Astrocyte of the hippocampus (primary cell): ENCODE results near the gene RPL31.
A peak's percentile ranks its signal among the peaks of the same experiment; 100 is the strongest.
"Not testable (repeated sequence)": the region's sequence is repeated elsewhere in the genome, so short reads cannot be mapped to it uniquely, and the experiment has no call there.

ENCODE experiments used
- DNase-seq: peaks from one replicate; pipeline ENCODE4 v3.0.0; 2011; ENCODE audit warnings: low read depth, low spot score

Gene RPL31

GRCh38 chr2:101026253-101026701 lies 24.2 kb downstream of the RPL31 start:
- no peak for DNase-seq

DNA sequence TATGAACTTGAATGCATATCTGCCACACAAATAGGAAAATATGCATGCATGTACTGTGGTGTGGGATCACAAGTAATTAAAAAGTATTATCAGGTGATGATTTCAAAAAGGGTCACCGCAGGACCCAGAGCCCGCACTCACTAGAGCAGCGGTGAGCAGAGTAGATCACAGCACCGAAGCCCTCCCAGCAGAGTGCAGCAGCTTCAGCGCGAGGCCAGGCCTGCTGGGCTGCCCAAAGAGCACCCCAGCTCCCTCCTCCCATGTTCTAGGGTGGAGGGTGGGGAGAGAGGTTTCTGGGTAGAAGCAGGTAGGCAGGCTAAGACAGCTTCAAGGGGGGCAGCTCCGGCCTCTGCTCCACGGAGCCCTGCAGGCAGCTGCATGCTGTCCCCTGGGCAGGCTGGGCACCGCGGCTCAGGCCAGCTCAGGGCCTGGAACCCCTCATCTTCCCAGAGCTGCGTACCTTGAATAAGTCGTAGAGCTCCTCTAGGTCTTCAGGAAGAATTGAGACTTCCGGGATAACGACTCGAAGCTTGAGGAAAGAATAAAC lies 24.9 kb downstream of the RPL31 start:
- DNase-seq: no peak

- no peak for DNase-seq
These were observed 25.8 kb downstream of the RPL31 start for GRCh38 chr2:101027852-101028251.

DNA sequence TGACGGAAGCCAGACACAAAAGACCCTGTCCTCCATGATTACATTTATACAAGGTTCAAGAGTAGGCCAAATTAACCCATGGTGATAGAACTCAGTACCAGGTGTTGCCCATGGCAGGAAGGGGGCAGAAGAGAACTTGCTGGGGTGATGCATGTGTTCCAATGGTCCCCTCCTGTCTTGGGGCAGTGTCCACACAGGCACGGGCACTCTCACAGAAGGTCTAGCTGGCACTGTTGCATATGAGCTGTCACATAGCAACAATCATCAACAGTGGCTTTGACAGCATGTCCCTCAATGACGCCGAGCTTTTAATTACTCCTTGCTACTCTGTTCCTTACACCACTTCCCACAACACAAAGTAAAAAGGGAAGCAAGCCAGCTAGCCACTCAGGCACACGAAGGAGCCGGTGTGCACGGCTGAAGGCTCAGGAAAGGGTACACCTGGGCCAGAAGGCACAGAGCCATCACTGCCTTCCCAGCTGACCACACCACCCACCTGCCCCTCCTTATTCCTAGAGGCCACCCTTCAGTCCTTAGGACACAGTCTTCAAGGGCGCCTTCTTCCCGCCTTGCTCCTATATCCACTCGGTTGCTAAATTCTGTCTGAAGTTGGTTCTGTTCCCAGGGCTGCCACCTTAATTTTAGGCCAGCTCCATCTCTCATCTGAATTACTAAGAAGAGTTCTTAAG lies 28.9 kb downstream of the RPL31 start:
- DNase-seq: no peak

DNA sequence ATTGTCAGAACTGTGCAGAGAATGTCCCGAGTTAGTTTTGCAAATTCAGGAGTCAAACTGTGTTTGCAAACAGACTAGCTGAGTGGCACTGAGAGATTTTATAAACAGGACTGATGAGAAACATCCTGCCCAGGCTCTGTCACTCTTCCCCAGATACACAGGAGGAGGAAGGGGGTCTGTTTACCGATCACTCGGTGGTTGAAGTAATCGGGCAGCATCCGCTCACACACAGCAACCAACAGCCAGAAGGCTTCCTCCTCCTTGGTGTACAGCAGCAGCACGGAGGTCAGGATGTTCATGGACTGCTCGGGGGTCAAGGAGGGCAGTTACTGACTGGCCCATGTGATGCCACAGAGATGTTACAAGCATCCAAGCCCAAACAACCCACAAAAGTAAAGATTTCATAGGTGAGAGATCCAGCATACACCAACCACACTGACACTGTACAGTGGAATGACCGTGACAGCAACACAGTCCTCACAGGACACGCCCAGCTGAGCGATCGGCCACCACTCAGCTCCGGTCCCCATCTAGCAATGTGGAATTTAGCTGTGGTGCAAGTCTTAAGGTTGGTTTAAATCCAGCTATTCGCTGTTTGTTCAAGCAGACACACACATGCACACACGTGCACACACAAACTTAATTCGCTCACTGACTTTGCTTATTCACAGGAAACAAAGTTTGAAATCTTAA lies 30.1 kb downstream of the RPL31 start:
- DNase-seq: no peak

GRCh38 chr2:101036562-101036961 lies 34.5 kb downstream of the RPL31 start:
- peak; percentile 42 for DNase-seq

DNA sequence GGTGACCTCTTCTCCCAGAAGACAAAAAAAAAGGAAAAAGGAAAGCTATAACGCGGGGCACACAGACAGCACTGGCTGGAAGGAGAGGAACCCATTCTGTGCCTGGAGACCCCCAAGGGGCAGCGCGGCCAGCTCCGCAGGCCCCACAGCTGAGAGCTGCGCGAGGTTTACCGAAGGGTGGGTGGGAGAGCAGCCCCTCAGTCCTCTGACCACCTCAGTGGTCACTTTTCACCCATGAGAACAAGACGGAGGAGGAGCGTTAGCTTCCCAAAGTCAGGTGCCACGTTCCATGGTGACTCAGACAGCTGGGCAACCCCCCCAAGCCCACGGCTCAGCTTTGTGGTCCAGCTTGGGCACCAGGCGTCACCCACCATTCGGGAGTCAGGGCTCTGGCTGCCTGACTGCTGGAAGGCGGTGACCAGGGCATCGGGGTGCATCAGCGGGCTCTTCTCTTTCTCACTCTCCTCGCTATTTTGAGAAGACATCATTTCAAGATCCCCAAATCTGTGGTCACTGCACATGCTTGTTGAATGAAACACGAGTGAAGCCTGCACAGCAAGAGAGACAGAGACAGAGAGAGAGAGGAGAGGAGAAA lies 35.2 kb downstream of the RPL31 start:
- DNase-seq: no peak

GRCh38 chr2:101038455-101039255 lies 36.6 kb downstream of the RPL31 start:
- no peak for DNase-seq

GRCh38 chr2:101040072-101040471 lies 38.0 kb downstream of the RPL31 start:
- no peak for DNase-seq

DNA sequence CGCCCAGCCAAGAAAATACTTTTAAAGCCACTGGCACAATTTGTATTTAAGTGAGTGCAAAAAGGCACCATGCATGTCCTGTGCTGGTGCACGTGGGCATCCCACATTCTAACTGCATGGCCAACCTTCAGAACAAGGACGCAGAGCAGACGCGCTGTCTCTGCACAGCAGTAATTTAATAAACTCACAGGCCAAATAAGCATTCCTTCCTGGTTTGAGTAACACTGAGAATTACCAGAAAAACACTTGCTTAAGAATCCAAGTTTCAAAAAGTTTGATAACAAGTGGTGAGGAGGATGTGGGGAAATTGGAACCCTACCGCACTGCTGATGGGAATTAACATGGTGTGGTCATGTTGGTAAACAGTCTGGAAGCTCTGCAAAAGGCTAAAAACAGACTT lies 38.7 kb downstream of the RPL31 start:
- DNase-seq: no peak

DNA sequence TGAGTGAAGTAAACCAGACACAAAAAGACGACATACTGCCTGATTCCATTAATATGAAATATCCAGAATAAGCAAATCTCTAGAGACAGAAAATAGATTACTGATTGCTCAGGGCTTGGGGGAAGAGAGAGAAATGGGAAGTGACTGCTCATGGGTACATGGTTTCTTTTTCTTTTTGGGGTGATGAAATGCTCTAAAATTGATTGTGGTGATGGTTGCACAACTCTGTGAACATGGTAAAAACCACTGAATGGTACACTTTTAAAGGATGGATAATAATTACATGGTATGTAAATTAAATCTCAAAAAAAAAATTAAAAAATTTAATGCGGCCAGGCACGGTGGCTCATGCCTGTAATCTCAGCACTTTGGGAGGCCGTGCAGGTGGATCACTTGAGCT lies 39.3 kb downstream of the RPL31 start:
- no peak for DNase-seq

GRCh38 chr2:101045330-101045729 lies 43.2 kb downstream of the RPL31 start:
- DNase-seq: no peak

DNA sequence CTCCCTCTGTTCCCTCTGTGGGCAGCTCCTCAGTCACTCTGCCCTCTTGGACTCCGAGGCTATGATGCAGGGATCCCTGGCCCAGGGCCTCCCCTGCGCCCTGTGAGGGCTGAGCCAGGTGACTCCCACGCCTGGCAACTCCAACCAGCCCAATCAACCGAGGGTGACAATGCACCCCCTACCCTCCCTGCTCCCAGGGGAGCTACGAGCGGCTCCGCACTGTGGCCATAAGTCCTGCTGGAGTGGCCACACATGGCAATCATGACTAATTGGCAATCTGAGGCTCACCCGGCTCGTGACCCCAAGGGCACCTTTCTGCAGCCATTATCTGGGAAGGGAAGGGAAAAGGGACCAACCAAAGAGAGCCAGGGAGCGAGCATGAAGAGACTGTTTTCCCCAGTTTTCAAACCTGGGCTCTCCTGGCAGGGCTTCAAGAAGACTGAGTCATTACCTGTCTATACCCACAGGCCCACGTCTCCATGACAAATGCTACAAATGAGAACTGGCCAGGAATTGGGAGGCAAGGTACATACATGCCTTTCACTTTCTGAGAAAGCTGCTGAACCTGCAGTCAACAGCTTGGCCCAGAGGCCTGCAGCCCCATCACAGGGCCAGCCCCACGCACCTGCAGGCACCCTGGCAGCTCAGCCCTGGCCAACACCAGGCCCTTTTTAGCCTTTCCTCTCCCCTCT lies 45.1 kb downstream of the RPL31 start:
- peak; percentile 78 for DNase-seq

- peak; percentile 36 for DNase-seq
These were observed 45.7 kb downstream of the RPL31 start for GRCh38 chr2:101047774-101048173.

DNA sequence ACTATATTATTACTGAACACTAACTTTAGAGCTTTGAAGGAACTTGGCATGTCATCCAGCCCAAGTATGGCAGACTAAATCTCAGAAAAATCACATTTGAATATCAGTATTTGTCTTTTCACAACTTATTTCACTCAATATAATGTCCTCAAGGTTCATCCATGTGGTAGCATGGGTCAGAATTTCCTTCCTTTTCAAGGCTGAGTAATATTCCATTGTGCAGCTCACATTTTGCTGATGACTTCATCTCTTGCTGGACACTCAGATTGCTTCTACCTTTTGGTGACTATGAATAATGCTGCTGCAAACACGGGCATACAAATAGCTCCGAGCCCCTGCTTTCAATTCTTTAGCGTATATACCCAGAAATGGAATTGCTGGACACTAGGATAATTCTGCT lies 46.7 kb downstream of the RPL31 start:
- DNase-seq: no peak

- DNase-seq: not testable (repeated sequence)
These were observed 48.8 kb downstream of the RPL31 start for GRCh38 chr2:101050886-101051285.

GRCh38 chr2:101052147-101052546 lies 50.1 kb downstream of the RPL31 start:
- DNase-seq: no peak

DNA sequence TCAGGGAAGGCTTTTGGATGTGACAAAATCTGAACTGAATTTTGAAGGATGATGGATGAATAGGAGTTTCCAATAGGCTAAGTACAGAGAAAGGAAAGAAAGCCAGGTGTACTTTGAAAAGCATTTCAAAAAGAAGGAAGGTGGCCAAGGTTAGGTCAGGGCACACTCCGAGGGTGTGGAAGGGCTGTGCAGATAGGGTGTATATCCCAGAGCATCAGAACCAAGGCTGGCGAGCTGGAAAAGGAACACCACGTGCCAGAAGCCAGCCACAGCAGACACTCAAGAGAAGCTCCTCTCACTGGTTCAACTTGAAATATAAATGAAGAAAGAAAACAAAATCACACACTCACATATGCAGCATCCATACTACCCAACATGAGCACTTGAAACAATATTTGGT lies 51.0 kb downstream of the RPL31 start:
- DNase-seq: no peak
